Right hindlimb (tissue), 1 donor: Measurements from ENCODE around the gene C6orf89.

ENCODE experiments used
- DNase-seq: peaks from one replicate; pipeline ENCODE4 v3.0.0-alpha.2; 2018

C6orf89 gene

GRCh38 chr6:36852481-36853147 is 33.1 kb upstream of the C6orf89 start:
- DNase-seq: no peak

- DNase-seq: no peak
These were observed 32.4 kb upstream of the C6orf89 start for GRCh38 chr6:36853325-36853724.

GRCh38 chr6:36855750-36856149 is 30.0 kb upstream of the C6orf89 start:
- DNase-seq: peak; percentile 6

GRCh38 chr6:36856277-36856676 is 29.5 kb upstream of the C6orf89 start:
- DNase-seq: no peak

- DNase-seq: no peak
These were observed 28.4 kb upstream of the C6orf89 start for GRCh38 chr6:36857325-36857724.

GRCh38 chr6:36858407-36858981 is 27.3 kb upstream of the C6orf89 start:
- peak; percentile 53 for DNase-seq

- no peak for DNase-seq
These were observed 25.6 kb upstream of the C6orf89 start for GRCh38 chr6:36860126-36860525.

- DNase-seq: no peak
These were observed 23.4 kb upstream of the C6orf89 start for GRCh38 chr6:36862164-36862847.

- DNase-seq: no peak
These were observed 22.8 kb upstream of the C6orf89 start for GRCh38 chr6:36862848-36863382.

- DNase-seq: no peak
These were observed 21.8 kb upstream of the C6orf89 start for GRCh38 chr6:36863670-36864540.

GRCh38 chr6:36865835-36866234 is 19.9 kb upstream of the C6orf89 start:
- no peak for DNase-seq

- DNase-seq: no peak
These were observed 18.1 kb upstream of the C6orf89 start for GRCh38 chr6:36867471-36868224.

- no peak for DNase-seq
These were observed 14.1 kb upstream of the C6orf89 start for GRCh38 chr6:36871686-36872085.

GRCh38 chr6:36873115-36873514 is 12.6 kb upstream of the C6orf89 start:
- DNase-seq: no peak

GRCh38 chr6:36873612-36874442 is 11.9 kb upstream of the C6orf89 start:
- no peak for DNase-seq

GRCh38 chr6:36874443-36875249 is 11.1 kb upstream of the C6orf89 start, which contains the start of gene PPIL1:
Gene PPIL1 (minus strand): TSS chr6:36874803. CDS start chr6:36874772, 31 bp downstream.
- peak; percentile 93 for DNase-seq

- no peak for DNase-seq
These were observed 10.5 kb upstream of the C6orf89 start for GRCh38 chr6:36875250-36875633.

GRCh38 chr6:36884610-36885009 is 1.1 kb upstream of the C6orf89 start:
- DNase-seq: no peak

GRCh38 chr6:36886950-36887618 is 1.3 kb downstream of the C6orf89 start:
- DNase-seq: no peak
